Fibroblast of villous mesenchyme (primary cell): ENCODE data around the gene NKAIN1. TPM values are rescaled to one million over a fixed set of nuclear protein-coding genes. Genes with fewer than 3 reads are reported as not detected.
"Not testable (repeated sequence)": the region's sequence is repeated elsewhere in the genome, so short reads cannot be mapped to it uniquely, and the experiment has no call there.

Source experiments
- DNase-seq: peaks from one replicate; pipeline ENCODE4 v3.0.0-alpha.2; 2010; ENCODE audit warnings: low read depth
- H3K4me3 ChIP-seq: 2 replicates; pipeline ENCODE4 v1.5.1; 2011; ENCODE audit warnings: low read depth, mild to moderate bottlenecking, low read length
- CTCF ChIP-seq: IDR thresholded peaks from 2 replicates; pipeline ENCODE4 v1.5.1; 2012; ENCODE audit warnings: low read depth, mild to moderate bottlenecking, low read length; ENCODE audit not compliant: insufficient read depth
- total RNA-seq: library from RNA; depleted of rRNA; stranded (reverse); fragments of >200 nt; gene quantifications from 2 replicates; pipeline ENCODE4 v1.2.3, GENCODE V29; 2012

NKAIN1 gene
- total RNA-seq, 1 donor = not detected

- H3K4me3 ChIP-seq = no peak overlapping the region
- DNase-seq = no peak
- no peak for TF ChIP-seq CTCF
Observed at GRCh38 chr1:31142406-31142805, 97.3 kb downstream of the NKAIN1 start.

GRCh38 chr1:31140299-31140698 lies 99.4 kb downstream of the NKAIN1 start:
- no peak overlapping the region for H3K4me3 ChIP-seq
- no peak for TF ChIP-seq CTCF
- DNase-seq = no peak

- H3K4me3 ChIP-seq, DNase-seq: not testable (repeated sequence)
Observed at GRCh38 chr1:31138797-31139521, 100.7 kb downstream of the NKAIN1 start.

- not testable (repeated sequence) for H3K4me3 ChIP-seq, DNase-seq
Observed at GRCh38 chr1:31137873-31138272, 101.8 kb downstream of the NKAIN1 start.

GRCh38 chr1:31135973-31136600 lies 103.6 kb downstream of the NKAIN1 start:
- no peak for TF ChIP-seq CTCF
- no peak overlapping the region for H3K4me3 ChIP-seq
- no peak for DNase-seq

- no peak for DNase-seq
- no peak overlapping the region for H3K4me3 ChIP-seq
- TF ChIP-seq CTCF = no peak
Observed at GRCh38 chr1:31133368-31133767, 106.3 kb downstream of the NKAIN1 start.

Other genes with a start within 250 kb of the NKAIN1 start
- 67.6 and 81.6 TPM in 2 replicates for gene PUM1, start 174.2 kb downstream of the NKAIN1 start, total RNA-seq
- 85.7 and 114 TPM in 2 replicates for gene SNRNP40, start 56.9 kb upstream of the NKAIN1 start, total RNA-seq
- 25.4 and 45.3 TPM in 2 replicates for gene ZCCHC17, start 57.1 kb upstream of the NKAIN1 start, total RNA-seq
- 54.8 and 89.9 TPM in 2 replicates for gene FABP3, start 133.2 kb upstream of the NKAIN1 start, total RNA-seq
- 13.5 and 21.2 TPM in 2 replicates for gene SERINC2, start 173.3 kb upstream of the NKAIN1 start, total RNA-seq